GM12878 (cell line): ENCODE measurements around the gene NPM1.
"Not testable (repeated sequence)": the region's sequence is repeated elsewhere in the genome, so short reads cannot be mapped to it uniquely, and the experiment has no call there.

Experiments used
- ATF7 ChIP-seq: fragments of 450-650 bp; IDR thresholded peaks from 2 replicates; pipeline ENCODE4 v1.6.1; 2016; ENCODE audit warnings: low read depth, mild to moderate bottlenecking
- EP300 ChIP-seq, 2 experiments: fragments of 150-350 bp in 1 of 2; IDR thresholded peaks; 2 replicates each; pipeline ENCODE4 v1.6.1; 2011 to 2012; ENCODE audit warnings: low read depth in 2 of 2, low read length in 2 of 2, borderline replicate concordance in 1 of 2, improper control_type of control experiment in 1 of 2, inconsistent platforms in 1 of 2; ENCODE audit not compliant: control insufficient read depth in 1 of 2
- EZH2 ChIP-seq: IDR thresholded peaks from 2 replicates; pipeline ENCODE4 v1.6.1; 2012; ENCODE audit warnings: low read depth, mild to moderate bottlenecking, control low read depth, inconsistent platforms, low read length, borderline replicate concordance; ENCODE audit not compliant: control insufficient read depth
- NKRF ChIP-seq: fragments of 450-650 bp; conservative IDR thresholded peaks from 2 replicates; pipeline ENCODE4 v1.6.1; 2017; ENCODE audit warnings: mild to moderate bottlenecking, moderate library complexity
- POLR2A ChIP-seq: IDR thresholded peaks from 2 replicates; pipeline ENCODE4 v1.6.1; 2011; ENCODE audit warnings: low read depth, mild to moderate bottlenecking, low read length
- POLR2AphosphoS2 ChIP-seq: IDR thresholded peaks from 2 replicates; pipeline ENCODE4 v1.6.1; 2011; ENCODE audit warnings: low read depth, mild to moderate bottlenecking, low read length, improper control_type of control experiment, moderate library complexity
- SIN3A ChIP-seq: IDR thresholded peaks from 2 replicates; pipeline ENCODE4 v1.6.1; 2012; ENCODE audit warnings: low read depth, low read length, improper control_type of control experiment
- YY1 ChIP-seq: IDR thresholded peaks from 2 replicates; pipeline ENCODE4 v1.6.1; 2011; ENCODE audit warnings: low read depth, mild to moderate bottlenecking, low read length
- ZNF24 ChIP-seq: fragments of 450-650 bp; IDR thresholded peaks from 2 replicates; pipeline ENCODE4 v1.6.1; 2017; ENCODE audit warnings: antibody characterized with exemption, mild to moderate bottlenecking

DNA sequence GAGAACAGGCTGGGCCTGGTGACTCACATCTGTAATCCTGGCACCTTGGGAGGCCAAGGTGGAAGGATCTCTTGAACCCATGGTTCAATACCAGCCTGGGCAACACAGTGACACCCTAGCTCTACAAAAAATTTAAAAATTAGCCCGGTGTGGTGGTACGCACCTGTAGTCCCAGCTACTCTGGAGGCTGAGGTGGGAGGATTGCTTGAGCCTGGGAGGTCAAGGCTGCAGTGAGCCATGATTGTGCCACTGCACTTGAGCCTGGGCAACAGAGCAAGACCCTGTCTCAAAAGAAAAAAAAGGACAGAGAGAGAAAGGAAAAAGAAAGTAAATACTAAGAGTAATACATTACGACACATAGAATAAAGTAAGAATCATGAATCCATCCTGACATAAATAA, 24.4 kb upstream of the NPM1 start:
- not testable (repeated sequence) for TF ChIP-seq SIN3A; ZNF24; POLR2AphosphoS2; EP300 (IDR thresholded peaks at IDR 0.05; ENCODE audit: borderline replicate concordance in 1 of 2, control insufficient read depth in 1 of 2, low read depth in 2 of 2, low read length in 2 of 2); YY1; EZH2; POLR2A; ATF7; NKRF
